NCI-H1092 treated with DMSO at 0.1 percent for 48 hours (cell line): ENCODE measurements around the gene PAQR7.
A peak's percentile ranks its signal among the peaks of the same experiment; 100 is the strongest.
"Not testable (repeated sequence)": the region's sequence is repeated elsewhere in the genome, so short reads cannot be mapped to it uniquely, and the experiment has no call there.

Source experiments
- DNase-seq: peaks from one replicate; lab custom pipeline; 2025; lab: John Stamatoyannopoulos, UW

PAQR7 gene

GRCh38 chr1:25844536-25845337 lies 30.8 kb downstream of the PAQR7 start:
- DNase-seq: no peak

- no peak for DNase-seq
Measured at GRCh38 chr1:25843483-25843882, 32.0 kb downstream of the PAQR7 start.

- not testable (repeated sequence) for DNase-seq
Measured at GRCh38 chr1:25839808-25840207, 35.7 kb downstream of the PAQR7 start.

- DNase-seq: peak; percentile 51
Measured at GRCh38 chr1:25837262-25837875, 38.1 kb downstream of the PAQR7 start.

GRCh38 chr1:25836695-25837094 lies 38.8 kb downstream of the PAQR7 start:
- DNase-seq: no peak

- DNase-seq: no peak
Measured at GRCh38 chr1:25834894-25835293, 40.6 kb downstream of the PAQR7 start.

- DNase-seq: no peak
Measured at GRCh38 chr1:25833158-25833557, 42.4 kb downstream of the PAQR7 start.

GRCh38 chr1:25832336-25833037 lies 43.0 kb downstream of the PAQR7 start:
- DNase-seq: no peak

GRCh38 chr1:25831569-25832196 lies 43.8 kb downstream of the PAQR7 start:
- DNase-seq: no peak

- no peak for DNase-seq
Measured at GRCh38 chr1:25829046-25829445, 46.5 kb downstream of the PAQR7 start.

- no peak for DNase-seq
Measured at GRCh38 chr1:25828491-25828890, 47.0 kb downstream of the PAQR7 start.

- DNase-seq: no peak
Measured at GRCh38 chr1:25826571-25826970, 48.9 kb downstream of the PAQR7 start.

- no peak for DNase-seq
Measured at GRCh38 chr1:25825605-25826004, 49.9 kb downstream of the PAQR7 start.

- no peak for DNase-seq
Measured at GRCh38 chr1:25821630-25822091, 53.8 kb downstream of the PAQR7 start.

GRCh38 chr1:25821112-25821476 lies 54.4 kb downstream of the PAQR7 start:
- no peak for DNase-seq

- DNase-seq: peak; percentile 49
Measured at GRCh38 chr1:25820247-25821111, 55.0 kb downstream of the PAQR7 start.

GRCh38 chr1:25819491-25820246 lies 55.8 kb downstream of the PAQR7 start, which contains the start of gene MTFR1L:
TSS of gene MTFR1L (plus strand) at chr1:25819954. CDS start at chr1:25823105, 3,151 bp downstream.
- DNase-seq: peak; percentile 77

- DNase-seq: no peak
Measured at GRCh38 chr1:25818569-25818968, 56.9 kb downstream of the PAQR7 start.

- DNase-seq: no peak
Measured at GRCh38 chr1:25817840-25818501, 57.5 kb downstream of the PAQR7 start.

GRCh38 chr1:25816112-25816718 lies 59.3 kb downstream of the PAQR7 start:
- no peak for DNase-seq
